Progenitor cell of endocrine pancreas (in vitro differentiated cells): ENCODE data around the gene OR1E1. TPM values are rescaled to one million over a fixed set of nuclear protein-coding genes. Genes with fewer than 3 reads are reported as not detected.
"Not testable (repeated sequence)": the region's sequence is repeated elsewhere in the genome, so short reads cannot be mapped to it uniquely, and the experiment has no call there.

ENCODE experiments used
- DNase-seq: peaks from one replicate; pipeline ENCODE4 v3.0.0; 2021; ENCODE audit warnings: low spot score; ENCODE audit not compliant: unreplicated experiment
- H3K27ac Mint-ChIP-seq: 2 replicates; pipeline ENCODE4 v1.8.0; 2021; ENCODE audit warnings: mild to moderate bottlenecking, moderate library complexity, mixed read lengths
- H3K27me3 Mint-ChIP-seq: 2 replicates; pipeline ENCODE4 v1.8.0; 2021; ENCODE audit warnings: mixed read lengths
- H3K36me3 Mint-ChIP-seq: 2 replicates; pipeline ENCODE4 v1.8.0; 2022; ENCODE audit warnings: mixed read lengths; ENCODE audit not compliant: insufficient read depth
- H3K4me1 Mint-ChIP-seq: 2 replicates; pipeline ENCODE4 v1.8.0; 2021; ENCODE audit warnings: low read depth, mixed read lengths
- H3K4me3 Mint-ChIP-seq: 2 replicates; pipeline ENCODE4 v1.8.0; 2021; ENCODE audit warnings: low read depth, mild to moderate bottlenecking, moderate library complexity, mixed read lengths
- H3K9me3 Mint-ChIP-seq: 2 replicates; pipeline ENCODE4 v1.8.0; 2021; ENCODE audit warnings: low read depth, mixed read lengths
- CTCF ChIP-seq: fragments of 200-600 bp; sonication (generic); IDR thresholded peaks from one replicate; pipeline ENCODE4 v1.5.0; 2021; ENCODE audit warnings: antibody characterized with exemption, mild to moderate bottlenecking; ENCODE audit not compliant: unreplicated experiment
- total RNA-seq: library from RNA; stranded (reverse); gene quantifications from 2 replicates; pipeline ENCODE4 v1.2.1, GENCODE V29; 2021

Gene OR1E1
- total RNA-seq, 1 donor from 2014 or later = not detected

- no peaks in the 10 kb centered on the region for H3K27me3 Mint-ChIP-seq
- no peaks in the 10 kb centered on the region for H3K36me3 Mint-ChIP-seq
- no peaks in the 10 kb centered on the region for H3K4me1 Mint-ChIP-seq
- peaks cover 38% of the 10 kb centered on the region for H3K9me3 Mint-ChIP-seq
- no peak for DNase-seq
- no peak overlapping the region for H3K27ac Mint-ChIP-seq
- no peak for TF ChIP-seq CTCF
- no peak overlapping the region for H3K4me3 Mint-ChIP-seq
These were observed 20.0 kb upstream of the OR1E1 start for GRCh38 chr17:3418222-3418621.

GRCh38 chr17:3415610-3416009 is 17.4 kb upstream of the OR1E1 start:
- H3K27ac Mint-ChIP-seq = no peak overlapping the region
- no peaks in the 10 kb centered on the region for H3K4me1 Mint-ChIP-seq
- no peak overlapping the region for H3K4me3 Mint-ChIP-seq
- no peak for DNase-seq
- TF ChIP-seq CTCF = no peak
- peaks cover 1% of the 10 kb centered on the region for H3K36me3 Mint-ChIP-seq
- H3K27me3 Mint-ChIP-seq = no peaks in the 10 kb centered on the region
- peaks cover 36% of the 10 kb centered on the region for H3K9me3 Mint-ChIP-seq

- H3K36me3 Mint-ChIP-seq, H3K4me1 Mint-ChIP-seq, H3K27ac Mint-ChIP-seq, H3K4me3 Mint-ChIP-seq, H3K27me3 Mint-ChIP-seq, DNase-seq: not testable (repeated sequence)
- peaks cover 44% of the 10 kb centered on the region for H3K9me3 Mint-ChIP-seq
These were observed 14.0 kb upstream of the OR1E1 start for GRCh38 chr17:3412216-3412615.

- Mint-ChIP-seq H3K9me3 (peaks cover 48% of the 10 kb centered on the region), H3K27ac (no peak within 1 kb of the TSS), H3K27me3 (no peaks in the 10 kb centered on the region), H3K4me1 (no peaks in the 10 kb centered on the region), H3K4me3 (no peak within 1 kb of the TSS), H3K36me3 (peaks cover 4% of the 10 kb centered on the region)
- TF ChIP-seq CTCF = no peak
- DNase-seq = no peak
These were observed 12.9 kb upstream of the OR1E1 start, which contains the start of gene OR3A3 for GRCh38 chr17:3411070-3411469. TSS of gene OR3A3 (plus strand) at chr17:3411370.

- peaks cover 68% of the 10 kb centered on the region for H3K9me3 Mint-ChIP-seq
- H3K27ac Mint-ChIP-seq, H3K27me3 Mint-ChIP-seq, H3K4me1 Mint-ChIP-seq, H3K4me3 Mint-ChIP-seq, DNase-seq, H3K36me3 Mint-ChIP-seq: not testable (repeated sequence)
These were observed 5.6 kb upstream of the OR1E1 start for GRCh38 chr17:3403856-3404255.

GRCh38 chr17:3401786-3402185 is 3.6 kb upstream of the OR1E1 start:
- Mint-ChIP-seq H3K4me1 (no peaks in the 10 kb centered on the region), H3K27ac (no peak overlapping the region), H3K27me3 (no peaks in the 10 kb centered on the region), H3K9me3 (peaks cover 62% of the 10 kb centered on the region), H3K36me3 (no peaks in the 10 kb centered on the region), H3K4me3 (no peak overlapping the region)
- no peak for DNase-seq
- no peak for TF ChIP-seq CTCF
